LoVo (cell line): Measurements from ENCODE around the gene AQP6.

Experiments
- DNase-seq: peaks from one replicate; pipeline ENCODE4 v3.0.0-alpha.2; 2016; ENCODE audit warnings: low spot score

Gene AQP6

GRCh38 chr12:49972641-49973360, at the start of gene AQP6:
Gene AQP6 (plus strand): TSS chr12:49972947. CDS start chr12:49973174, 227 bp downstream.
- no peak for DNase-seq

DNA sequence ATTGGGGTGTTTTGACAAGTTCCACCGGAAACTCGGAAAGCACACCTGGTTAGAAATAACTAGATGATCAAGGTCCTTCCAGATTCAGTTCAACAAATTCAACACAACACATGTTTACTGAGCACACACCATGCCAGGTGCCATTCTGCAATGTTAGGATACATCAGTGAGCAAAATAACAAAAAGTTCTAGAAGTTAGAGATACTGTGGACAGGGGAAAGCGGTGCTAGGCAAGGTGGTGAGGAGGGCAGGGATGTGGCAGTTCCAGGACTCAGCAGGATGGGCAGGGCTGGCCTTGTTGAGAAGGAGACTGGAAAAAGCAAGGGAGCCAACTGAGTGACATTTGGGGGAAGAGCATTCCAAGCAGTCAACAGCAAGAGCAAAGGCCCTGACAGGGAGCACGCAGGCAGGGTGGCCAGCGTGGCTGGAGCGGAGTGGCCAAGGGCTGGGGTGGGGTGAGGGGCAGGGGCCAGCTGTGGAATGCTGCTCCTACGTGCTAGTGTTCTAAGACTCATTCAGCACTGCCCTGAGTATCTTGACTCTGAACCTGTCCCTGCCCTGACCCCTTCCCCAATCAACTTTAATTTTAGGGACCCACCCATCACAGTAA, 49.6 kb upstream of the AQP6 start:
- no peak for DNase-seq

GRCh38 chr12:49923880-49924556, 48.7 kb upstream of the AQP6 start:
- no peak for DNase-seq

DNA sequence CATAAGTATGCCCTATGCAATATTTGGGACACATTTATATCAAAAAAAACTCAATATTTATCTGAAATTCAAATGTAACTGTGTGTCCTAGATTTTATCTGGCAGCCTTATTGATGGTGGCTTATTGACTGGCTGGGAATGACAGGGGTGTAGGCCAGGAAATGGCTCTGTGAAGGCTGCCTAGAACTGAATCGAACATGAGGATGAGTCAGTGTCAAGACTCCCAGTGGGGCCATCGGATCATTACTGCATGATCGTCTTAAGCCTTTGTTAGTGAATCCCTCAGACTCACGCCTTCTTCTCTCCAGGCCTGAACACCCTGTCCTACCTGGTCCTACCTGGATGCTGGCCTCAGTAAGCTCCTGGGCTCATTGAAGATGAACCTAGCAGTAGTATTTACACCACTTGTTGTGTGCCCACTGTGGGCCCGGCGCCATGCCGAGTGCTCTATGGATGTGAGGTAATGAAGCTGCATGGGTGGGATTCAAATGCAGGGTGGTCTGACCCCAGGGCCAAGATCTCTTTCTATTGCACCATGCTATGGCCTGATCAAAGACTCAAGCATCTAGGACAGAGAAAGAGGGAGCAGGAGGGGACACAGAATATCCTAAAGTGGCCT, 48.0 kb upstream of the AQP6 start:
- no peak for DNase-seq

DNA sequence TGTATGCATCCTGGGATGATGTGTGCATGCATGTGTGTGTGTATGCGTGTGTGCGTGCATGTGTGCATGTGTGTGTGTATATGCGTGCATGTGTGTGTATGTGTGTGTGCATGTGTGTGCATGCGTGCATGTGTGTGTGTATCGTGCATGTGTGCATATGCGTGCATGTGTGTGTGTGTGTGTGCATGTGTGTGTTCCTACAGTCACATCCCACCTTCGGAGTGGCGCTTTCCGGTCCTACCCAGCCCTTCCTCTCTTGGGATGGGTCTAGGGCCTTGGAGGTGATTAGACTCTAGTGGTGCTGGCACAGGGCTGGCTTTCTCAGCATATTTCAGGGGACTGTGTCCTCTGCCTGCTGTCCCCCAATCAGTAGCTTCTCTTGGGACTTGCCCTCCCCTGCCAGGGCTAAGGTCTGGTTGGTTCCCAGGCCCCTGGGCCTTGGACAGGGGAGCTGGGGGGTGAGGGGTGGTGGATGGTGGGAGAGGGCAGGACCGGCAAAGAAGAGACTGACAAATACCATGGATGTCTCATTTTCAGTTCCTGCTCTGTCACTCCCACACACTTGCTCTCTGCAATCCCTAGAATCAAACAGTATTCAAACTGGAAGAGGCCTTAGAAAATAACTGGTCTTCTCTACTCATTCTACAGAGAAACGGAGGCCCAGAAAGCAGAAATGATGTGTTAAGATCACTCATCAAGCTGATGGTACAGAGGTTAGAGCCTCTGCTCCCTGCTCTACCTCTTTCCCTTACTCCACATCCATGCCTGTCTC, 47.1 kb upstream of the AQP6 start:
- DNase-seq, result no peak

- DNase-seq, result no peak
These were observed 44.3 kb upstream of the AQP6 start for GRCh38 chr12:49928471-49928870.

- no peak for DNase-seq
These were observed 43.2 kb upstream of the AQP6 start for GRCh38 chr12:49929581-49929980.

DNA sequence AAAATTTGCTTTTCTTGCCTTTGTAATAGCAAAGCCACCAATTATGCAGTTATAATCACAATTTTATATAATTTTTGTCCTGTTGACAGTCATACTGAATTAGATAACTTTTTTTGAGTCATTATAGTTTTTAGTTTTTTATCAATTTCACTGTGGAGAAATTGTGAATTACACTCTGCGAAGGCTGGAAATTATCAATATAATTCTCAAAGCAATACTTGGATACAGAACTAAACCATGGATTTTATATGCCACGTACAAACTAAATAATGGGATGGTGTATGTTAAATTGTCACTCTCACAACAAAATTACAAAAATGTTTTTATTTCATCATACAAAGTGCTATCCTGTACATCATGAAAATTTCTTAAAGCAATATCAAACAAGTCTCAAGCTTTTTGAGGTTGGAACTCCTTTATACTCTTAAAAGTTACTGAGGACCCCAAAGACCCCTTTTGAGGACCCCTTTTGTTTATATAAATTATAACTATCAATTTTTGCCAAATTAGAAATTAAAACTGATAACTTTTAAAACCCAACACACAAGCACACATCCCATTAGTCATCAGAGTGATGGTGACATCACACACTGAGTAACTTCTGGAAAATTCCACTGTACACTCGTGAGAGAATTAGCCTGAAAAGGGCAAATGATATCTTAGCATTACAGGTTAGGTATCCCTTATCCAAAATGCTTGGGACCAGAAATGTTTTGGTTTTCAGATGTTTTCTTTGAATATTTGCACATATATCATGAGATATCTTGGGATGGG, 42.0 kb upstream of the AQP6 start:
- no peak for DNase-seq

- DNase-seq, result no peak
These were observed 40.7 kb upstream of the AQP6 start for GRCh38 chr12:49932023-49932422.

GRCh38 chr12:49932533-49933130, 40.1 kb upstream of the AQP6 start:
- DNase-seq, result no peak

GRCh38 chr12:49933796-49934195, 39.0 kb upstream of the AQP6 start:
- DNase-seq, result no peak

DNA sequence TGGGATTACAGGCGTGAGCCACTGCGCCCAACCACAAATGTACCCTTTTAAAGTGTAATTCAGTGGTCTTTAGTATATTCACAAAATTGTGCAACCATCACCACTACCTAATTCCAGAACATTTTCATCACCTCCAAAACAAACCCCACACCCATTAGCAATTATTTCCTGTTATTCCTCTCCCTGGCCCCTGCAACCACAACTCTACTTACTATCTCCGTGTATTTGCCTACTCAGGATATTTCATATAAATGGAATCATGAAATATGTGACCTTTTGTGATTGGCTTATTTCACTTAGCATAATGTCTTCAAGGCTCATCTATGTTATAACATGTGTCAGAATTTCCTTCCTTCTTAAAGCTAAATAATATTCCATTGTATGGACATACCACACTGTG, 38.2 kb upstream of the AQP6 start:
- no peak for DNase-seq

DNA sequence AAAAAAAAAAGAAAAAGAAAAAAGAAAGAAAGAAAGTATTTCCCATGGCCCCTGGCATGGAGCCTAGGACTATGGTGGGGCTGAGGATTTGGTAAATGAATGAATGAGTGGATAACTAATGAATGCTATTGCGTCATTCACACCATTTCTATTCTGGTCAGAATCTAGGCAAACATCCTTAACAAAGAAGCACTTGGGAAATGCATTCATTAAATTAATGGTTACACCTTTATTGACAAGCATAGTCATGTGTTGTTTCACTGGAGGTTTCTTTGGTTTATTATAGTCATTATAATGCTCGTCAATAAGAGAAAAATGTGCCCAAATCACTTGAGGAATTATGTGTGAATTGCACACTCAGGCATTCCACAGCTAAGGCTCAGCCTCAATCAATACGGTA, 35.8 kb upstream of the AQP6 start:
- no peak for DNase-seq

DNA sequence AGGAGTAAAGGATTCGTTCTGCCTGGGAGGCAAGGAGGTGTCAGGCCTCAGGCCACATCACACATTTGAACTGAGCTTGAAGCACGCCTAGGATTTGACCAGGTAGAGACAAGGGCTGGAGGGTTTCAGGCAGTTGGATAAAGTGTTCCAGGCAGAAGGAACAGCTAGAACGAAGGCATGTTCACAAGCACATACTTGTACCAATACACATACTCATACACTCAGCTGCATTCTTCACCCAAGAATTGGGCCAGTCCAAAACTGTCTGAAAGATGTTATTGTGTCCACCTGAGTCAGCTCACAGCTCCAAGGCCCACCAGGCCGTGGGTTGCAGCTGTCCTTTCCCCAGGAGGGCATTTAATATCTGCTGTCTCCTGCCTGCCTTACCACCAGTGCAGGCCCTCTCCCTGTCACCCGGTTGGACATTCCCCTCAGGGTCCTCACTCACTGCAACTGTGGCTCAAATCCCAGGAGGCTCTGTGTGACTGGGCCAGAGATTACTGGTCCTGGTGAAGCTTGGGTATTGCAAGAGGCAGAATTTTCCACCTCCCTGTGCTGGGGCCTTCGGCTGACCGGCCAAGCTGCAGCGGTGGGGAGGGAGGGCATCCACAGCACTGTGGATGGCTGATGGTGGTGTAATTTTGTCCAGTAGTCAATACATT, 35.0 kb upstream of the AQP6 start:
- DNase-seq, result no peak

GRCh38 chr12:49939307-49939706, 33.4 kb upstream of the AQP6 start:
- DNase-seq, result no peak

GRCh38 chr12:49939707-49940106, 33.0 kb upstream of the AQP6 start:
- no peak for DNase-seq

DNA sequence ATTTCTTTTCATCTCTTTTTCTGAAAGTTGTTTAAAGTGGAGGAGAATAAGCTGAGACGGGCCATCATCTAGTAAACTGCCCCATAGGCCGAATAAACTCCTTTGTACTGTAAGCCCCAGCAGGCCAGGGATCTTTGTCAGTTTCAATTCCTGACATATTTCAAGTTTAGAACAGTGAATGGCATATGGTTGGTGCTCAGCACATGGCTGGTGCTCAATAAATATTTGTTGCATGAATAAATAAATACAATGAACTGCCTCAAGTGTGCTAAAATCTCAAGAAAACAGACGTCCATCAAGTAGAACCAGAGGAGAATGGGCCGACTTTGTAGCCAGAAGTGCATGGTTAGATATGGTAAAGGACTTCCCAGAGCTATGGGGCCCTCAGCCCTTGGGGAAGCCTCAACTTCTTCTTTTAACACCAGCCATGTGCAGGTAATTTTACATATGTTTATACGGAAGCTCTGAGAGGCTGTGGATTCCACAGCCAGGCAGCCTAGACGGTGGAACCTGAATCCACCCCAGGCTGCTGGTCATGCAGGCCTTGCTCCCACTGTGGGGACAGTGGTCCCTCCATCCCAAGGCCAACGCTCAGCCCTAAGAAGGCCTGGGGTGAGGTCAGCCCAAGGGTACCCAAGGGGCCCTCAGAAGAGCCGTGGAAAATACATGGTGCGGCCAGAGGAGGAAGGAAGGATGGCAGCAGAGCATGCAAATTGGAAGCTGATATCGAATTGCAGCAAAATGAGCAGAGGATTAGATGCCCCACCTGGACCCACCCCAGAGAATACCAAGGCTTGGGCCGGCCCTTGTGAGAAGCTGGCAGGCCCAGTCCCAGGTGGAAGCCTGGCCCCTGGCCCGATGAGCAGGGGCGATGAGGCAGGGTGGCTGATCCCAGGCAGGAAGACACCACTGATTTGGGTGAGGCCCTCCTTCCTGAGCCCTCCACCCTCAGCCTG, 30.9 kb upstream of the AQP6 start:
- DNase-seq, result no peak

DNA sequence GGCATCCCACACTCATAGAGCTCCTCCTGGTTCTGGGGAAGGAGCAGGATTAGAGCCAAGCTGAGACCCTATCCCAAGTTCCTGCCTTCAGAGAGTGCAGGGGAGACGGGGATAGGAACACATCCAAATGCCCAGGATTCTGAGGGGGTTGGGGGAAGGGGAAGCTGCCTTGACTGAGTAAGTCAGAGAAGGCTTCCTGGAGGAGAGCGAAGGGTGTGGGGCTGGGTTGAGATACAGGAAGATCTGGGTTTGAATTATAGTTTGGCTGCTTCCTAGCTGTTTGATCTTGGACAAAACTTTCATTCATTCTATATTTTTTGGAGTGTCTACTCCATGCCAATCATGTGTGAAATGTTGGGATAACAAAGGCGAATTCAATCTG, 30.2 kb upstream of the AQP6 start:
- no peak for DNase-seq

DNA sequence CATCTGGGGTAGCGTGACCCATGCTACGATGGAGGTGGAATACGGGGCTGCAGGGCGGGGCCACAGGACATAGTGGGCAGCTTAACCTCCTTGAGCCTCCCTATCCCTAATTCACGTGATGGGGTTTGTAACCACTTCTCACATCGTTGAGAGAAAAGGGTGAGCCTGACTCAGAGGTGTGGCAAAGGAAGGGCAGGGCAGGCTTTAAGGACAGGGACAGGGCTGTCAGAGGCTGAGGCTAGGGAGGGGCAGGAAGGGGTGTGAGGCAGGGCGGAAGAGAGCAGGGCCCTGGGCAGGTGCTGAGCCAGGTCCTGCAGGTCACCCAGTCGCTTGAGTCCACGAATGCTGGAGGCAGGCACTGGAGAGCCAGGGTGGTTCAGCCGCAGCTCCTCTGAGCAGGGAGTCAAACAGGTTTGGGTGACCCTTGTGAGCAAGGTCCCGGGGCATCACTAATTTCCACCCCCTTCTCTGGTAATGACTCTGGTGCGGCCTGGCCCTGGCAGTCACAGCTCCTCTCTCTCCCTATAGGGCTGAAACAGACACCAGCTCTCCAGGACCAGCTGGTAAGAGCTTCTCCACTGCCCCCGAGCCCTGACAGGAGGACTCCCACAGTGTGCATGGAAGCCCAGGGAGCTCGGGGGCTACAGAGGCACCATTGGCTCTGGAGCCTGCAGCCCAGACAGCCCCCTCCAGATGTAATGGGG, 29.7 kb upstream of the AQP6 start:
- DNase-seq, result peak; percentile 57
